NCI-H510A (cell line): Measurements from ENCODE around the gene MRPS18A.

Experiments used
- DNase-seq: peaks from one replicate; lab custom pipeline; 2025; lab: John Stamatoyannopoulos, UW

MRPS18A gene

GRCh38 chr6:43687437-43688347 lies at the start of gene MRPS18A:
TSS of gene MRPS18A (minus strand) at chr6:43687791. CDS start at chr6:43687779, 12 bp downstream.
- DNase-seq, result peak; percentile 79

GRCh38 chr6:43736844-43737243 lies 49.3 kb upstream of the MRPS18A start:
- no peak for DNase-seq

GRCh38 chr6:43736211-43736786 lies 48.7 kb upstream of the MRPS18A start:
- DNase-seq, result no peak

- no peak for DNase-seq
Observed at GRCh38 chr6:43735642-43736199, 48.1 kb upstream of the MRPS18A start.

- DNase-seq, result no peak
Observed at GRCh38 chr6:43734294-43734665, 46.7 kb upstream of the MRPS18A start.

- DNase-seq, result no peak
Observed at GRCh38 chr6:43733471-43734293, 46.1 kb upstream of the MRPS18A start.

- no peak for DNase-seq
Observed at GRCh38 chr6:43730634-43731033, 43.0 kb upstream of the MRPS18A start.

GRCh38 chr6:43729537-43729936 lies 41.9 kb upstream of the MRPS18A start:
- DNase-seq, result no peak

GRCh38 chr6:43728586-43728985 lies 41.0 kb upstream of the MRPS18A start:
- no peak for DNase-seq

GRCh38 chr6:43727634-43728033 lies 40.0 kb upstream of the MRPS18A start:
- DNase-seq, result no peak

- DNase-seq, result no peak
Observed at GRCh38 chr6:43725643-43726580, 38.3 kb upstream of the MRPS18A start.

GRCh38 chr6:43724914-43725642 lies 37.5 kb upstream of the MRPS18A start:
- peak; percentile 89 for DNase-seq

- DNase-seq, result no peak
Observed at GRCh38 chr6:43724354-43724753, 36.8 kb upstream of the MRPS18A start.

- DNase-seq, result peak; percentile 70
Observed at GRCh38 chr6:43723737-43724295, 36.2 kb upstream of the MRPS18A start.

GRCh38 chr6:43722920-43723545 lies 35.4 kb upstream of the MRPS18A start:
- no peak for DNase-seq

GRCh38 chr6:43720999-43721398 lies 33.4 kb upstream of the MRPS18A start:
- DNase-seq, result no peak

GRCh38 chr6:43719511-43719910 lies 31.9 kb upstream of the MRPS18A start:
- no peak for DNase-seq

- no peak for DNase-seq
Observed at GRCh38 chr6:43718387-43719105, 31.0 kb upstream of the MRPS18A start.

GRCh38 chr6:43717822-43718221 lies 30.2 kb upstream of the MRPS18A start:
- DNase-seq, result no peak
